ENCODE data around the gene ADGRF5.

GRCh38 chr6:46953921-46954320 is 32.2 kb upstream of the ADGRF5 start:
- TF ChIP-seq CTCF (IDR thresholded peaks at IDR 0.05; ENCODE audit: extremely low read depth in 1 of 2, insufficient read depth in 1 of 2, low read depth in 1 of 2, low read length in 2 of 2) (no peak), EZH2 (IDR thresholded peaks at IDR 0.05; ENCODE audit: borderline replicate concordance, low read depth, low read length, severe bottlenecking) (no peak), POLR2A (IDR thresholded peaks at IDR 0.05; ENCODE audit: low read depth, low read length) (no peak), POLR2AphosphoS5 (IDR thresholded peaks at IDR 0.05; ENCODE audit: insufficient read depth, low read depth, low read length) (no peak), MAX (IDR thresholded peaks at IDR 0.05; ENCODE audit: insufficient read depth, insufficient read length) (no peak), MYC (IDR thresholded peaks at IDR 0.05; ENCODE audit: low read depth, low read length) (no peak), JUN (IDR thresholded peaks at IDR 0.05; ENCODE audit: borderline replicate concordance, insufficient read depth, insufficient read length, low read depth) (no peak), FOS (IDR thresholded peaks at IDR 0.05; ENCODE audit: borderline replicate concordance, insufficient read depth, low read length) (no peak), GATA2 (IDR thresholded peaks at IDR 0.05; ENCODE audit: insufficient read depth, insufficient read length, low read depth, low read length) (no peak)
